ENCODE data around the gene VASN.

Gene VASN

GRCh38 chr16:4404247-4404966, 32.8 kb downstream of the VASN start:
- Histone ChIP-seq H3K27me3 (ENCODE audit: control insufficient read depth in 3 of 3, insufficient read depth in 3 of 3, low read depth in 1 of 3, low read length in 3 of 3) (no peaks in the 10 kb centered on the region), H3K36me3 (replicated peaks in 1 of 2; ENCODE audit: control insufficient read depth in 2 of 2, insufficient read depth in 2 of 2, low read length in 2 of 2) (peaks cover 0 to 5% of the 10 kb centered on the region in 2 donors), H3K4me3 (ENCODE audit: low read length in 2 of 2) (no peak overlapping the region), H2BK5ac (ENCODE audit: low read length) (peak overlapping the region; percentile 48), H3K18ac (ENCODE audit: low read length) (peak overlapping the region; percentile 34), H2AFZ (ENCODE audit: low read length) (no peak overlapping the region), H3K4ac (ENCODE audit: low read length) (no peak overlapping the region), H3K4me1 (ENCODE audit: control insufficient read depth in 2 of 2, insufficient read depth in 1 of 2, low read depth in 1 of 2, low read length in 2 of 2) (peaks cover 2 to 3% of the 10 kb centered on the region in 2 donors), H4K8ac (ENCODE audit: low read depth, low read length) (no peak overlapping the region), H2BK15ac (ENCODE audit: low read length) (peak overlapping the region; percentile 49), H4K91ac (ENCODE audit: low read depth, low read length, poor library complexity) (no peak overlapping the region), H3K14ac (ENCODE audit: low read length) (no peak overlapping the region), H3K27ac (replicated peaks; ENCODE audit: low read length) (no peak overlapping the region), H3K23ac (ENCODE audit: low read depth, low read length, poor library complexity) (peak overlapping the region; percentile 82), H2BK12ac (ENCODE audit: low read length) (no peak overlapping the region), H3K9ac (ENCODE audit: low read depth, low read length, poor library complexity) (peak overlapping the region; percentile 68), H2BK120ac (ENCODE audit: low read depth, low read length) (no peak overlapping the region), H2AK5ac (ENCODE audit: low read depth, low read length) (peak overlapping the region; percentile 71), H3K4me2 (ENCODE audit: insufficient read depth, low read length, poor library complexity, severe bottlenecking) (no peak overlapping the region), H3K9me3 (replicated peaks in 1 of 2; ENCODE audit: control insufficient read depth in 2 of 2, insufficient read depth in 1 of 2, low read depth in 1 of 2, low read length in 2 of 2) (no peaks in the 10 kb centered on the region), H3K79me1 (ENCODE audit: low read depth, low read length) (peaks cover 4% of the 10 kb centered on the region)
- WGBS, 2 donors (ENCODE audit: extremely low coverage in 2 of 2, insufficient read length in 2 of 2, insufficient replicate concordance in 1 of 2), result no CpG with 5 or more reads among the region's 20 CpGs
- no peak for DNase-seq (ENCODE audit: low spot score)

GRCh38 chr16:4404967-4405696, 33.5 kb downstream of the VASN start:
- no CpG with 5 or more reads among the region's 24 CpGs for WGBS, 2 donors (ENCODE audit: extremely low coverage in 2 of 2, insufficient read length in 2 of 2, insufficient replicate concordance in 1 of 2)
- no peak overlapping the region for H3K4me2 ChIP-seq (ENCODE audit: insufficient read depth, low read length, poor library complexity, severe bottlenecking)
- H3K9me3 ChIP-seq (replicated peaks in 1 of 2; ENCODE audit: control insufficient read depth in 2 of 2, insufficient read depth in 1 of 2, low read depth in 1 of 2, low read length in 2 of 2), result no peaks in the 10 kb centered on the region
- no peak overlapping the region for H2BK12ac ChIP-seq (ENCODE audit: low read length)
- peaks cover 2 to 3% of the 10 kb centered on the region in 2 donors for H3K4me1 ChIP-seq (ENCODE audit: control insufficient read depth in 2 of 2, insufficient read depth in 1 of 2, low read depth in 1 of 2, low read length in 2 of 2)
- no peak overlapping the region for H4K8ac ChIP-seq (ENCODE audit: low read depth, low read length)
- no peak for DNase-seq (ENCODE audit: low spot score)
- H4K91ac ChIP-seq (ENCODE audit: low read depth, low read length, poor library complexity), result no peak overlapping the region
- no peak overlapping the region for H3K4ac ChIP-seq (ENCODE audit: low read length)
- peaks cover 0 to 5% of the 10 kb centered on the region in 2 donors for H3K36me3 ChIP-seq (replicated peaks in 1 of 2; ENCODE audit: control insufficient read depth in 2 of 2, insufficient read depth in 2 of 2, low read length in 2 of 2)
- peak overlapping the region; percentile 49 for H2BK15ac ChIP-seq (ENCODE audit: low read length)
- peak overlapping the region; percentile 71 for H2AK5ac ChIP-seq (ENCODE audit: low read depth, low read length)
- no peak overlapping the region for H2AFZ ChIP-seq (ENCODE audit: low read length)
- peak overlapping the region; percentile 68 for H3K9ac ChIP-seq (ENCODE audit: low read depth, low read length, poor library complexity)
- H3K79me1 ChIP-seq (ENCODE audit: low read depth, low read length), result peaks cover 6% of the 10 kb centered on the region
- H3K14ac ChIP-seq (ENCODE audit: low read length), result no peak overlapping the region
- H2BK120ac ChIP-seq (ENCODE audit: low read depth, low read length), result no peak overlapping the region
- H3K27ac ChIP-seq (replicated peaks; ENCODE audit: low read length), result no peak overlapping the region
- no peaks in the 10 kb centered on the region for H3K27me3 ChIP-seq (ENCODE audit: control insufficient read depth in 3 of 3, insufficient read depth in 3 of 3, low read depth in 1 of 3, low read length in 3 of 3)
- H3K18ac ChIP-seq (ENCODE audit: low read length), result peak overlapping the region; percentile 34
- peak overlapping the region; percentile 82 for H3K23ac ChIP-seq (ENCODE audit: low read depth, low read length, poor library complexity)
- H2BK5ac ChIP-seq (ENCODE audit: low read length), result peak overlapping the region; percentile 48
- no peak overlapping the region for H3K4me3 ChIP-seq (ENCODE audit: low read length in 2 of 2)

GRCh38 chr16:4407543-4408322, 36.1 kb downstream of the VASN start:
- no peak overlapping the region for H3K4ac ChIP-seq (ENCODE audit: low read length)
- H3K4me1 ChIP-seq (ENCODE audit: control insufficient read depth in 2 of 2, insufficient read depth in 1 of 2, low read depth in 1 of 2, low read length in 2 of 2), result peaks cover 1 to 5% of the 10 kb centered on the region in 2 donors
- no peak overlapping the region for H3K18ac ChIP-seq (ENCODE audit: low read length)
- DNase-seq (ENCODE audit: low spot score), result no peak
- H2AK5ac ChIP-seq (ENCODE audit: low read depth, low read length), result no peak overlapping the region
- no peak overlapping the region for H2BK5ac ChIP-seq (ENCODE audit: low read length)
- no peak overlapping the region for H3K14ac ChIP-seq (ENCODE audit: low read length)
- H2BK15ac ChIP-seq (ENCODE audit: low read length), result no peak overlapping the region
- H2BK120ac ChIP-seq (ENCODE audit: low read depth, low read length), result no peak overlapping the region
- no peak overlapping the region for H3K27ac ChIP-seq (replicated peaks; ENCODE audit: low read length)
- H3K79me1 ChIP-seq (ENCODE audit: low read depth, low read length), result peaks cover 6% of the 10 kb centered on the region
- no peaks in the 10 kb centered on the region for H3K27me3 ChIP-seq (ENCODE audit: control insufficient read depth in 3 of 3, insufficient read depth in 3 of 3, low read depth in 1 of 3, low read length in 3 of 3)
- H3K9me3 ChIP-seq (replicated peaks in 1 of 2; ENCODE audit: control insufficient read depth in 2 of 2, insufficient read depth in 1 of 2, low read depth in 1 of 2, low read length in 2 of 2), result no peaks in the 10 kb centered on the region
- no peak overlapping the region for H4K91ac ChIP-seq (ENCODE audit: low read depth, low read length, poor library complexity)
- no CpG with 5 or more reads among the region's 22 CpGs for WGBS, 2 donors (ENCODE audit: extremely low coverage in 2 of 2, insufficient read length in 2 of 2, insufficient replicate concordance in 1 of 2)
- H3K4me3 ChIP-seq (ENCODE audit: low read length in 2 of 2), result no peak overlapping the region
- H3K36me3 ChIP-seq (replicated peaks in 1 of 2; ENCODE audit: control insufficient read depth in 2 of 2, insufficient read depth in 2 of 2, low read length in 2 of 2), result peaks cover 3 to 15% of the 10 kb centered on the region in 2 donors
- peak overlapping the region; percentile 12 for H3K9ac ChIP-seq (ENCODE audit: low read depth, low read length, poor library complexity)
- H2BK12ac ChIP-seq (ENCODE audit: low read length), result no peak overlapping the region
- H2AFZ ChIP-seq (ENCODE audit: low read length), result no peak overlapping the region
- H4K8ac ChIP-seq (ENCODE audit: low read depth, low read length), result no peak overlapping the region
- H3K4me2 ChIP-seq (ENCODE audit: insufficient read depth, low read length, poor library complexity, severe bottlenecking), result no peak overlapping the region
- no peak overlapping the region for H3K23ac ChIP-seq (ENCODE audit: low read depth, low read length, poor library complexity)

- no peak overlapping the region for H3K9ac ChIP-seq (ENCODE audit: low read depth, low read length, poor library complexity)
- peaks cover 3 to 17% of the 10 kb centered on the region in 2 donors for H3K36me3 ChIP-seq (replicated peaks in 1 of 2; ENCODE audit: control insufficient read depth in 2 of 2, insufficient read depth in 2 of 2, low read length in 2 of 2)
- no peak overlapping the region for H3K27ac ChIP-seq (replicated peaks; ENCODE audit: low read length)
- no peak overlapping the region for H4K91ac ChIP-seq (ENCODE audit: low read depth, low read length, poor library complexity)
- no peaks in the 10 kb centered on the region for H3K27me3 ChIP-seq (ENCODE audit: control insufficient read depth in 3 of 3, insufficient read depth in 3 of 3, low read depth in 1 of 3, low read length in 3 of 3)
- H3K4ac ChIP-seq (ENCODE audit: low read length), result no peak overlapping the region
- peaks cover 1 to 5% of the 10 kb centered on the region in 2 donors for H3K4me1 ChIP-seq (ENCODE audit: control insufficient read depth in 2 of 2, insufficient read depth in 1 of 2, low read depth in 1 of 2, low read length in 2 of 2)
- H2BK120ac ChIP-seq (ENCODE audit: low read depth, low read length), result no peak overlapping the region
- no peak overlapping the region for H2BK15ac ChIP-seq (ENCODE audit: low read length)
- peaks cover 6% of the 10 kb centered on the region for H3K79me1 ChIP-seq (ENCODE audit: low read depth, low read length)
- H3K18ac ChIP-seq (ENCODE audit: low read length), result no peak overlapping the region
- H2AFZ ChIP-seq (ENCODE audit: low read length), result no peak overlapping the region
- no peak overlapping the region for H2BK5ac ChIP-seq (ENCODE audit: low read length)
- no peak overlapping the region for H3K14ac ChIP-seq (ENCODE audit: low read length)
- H3K23ac ChIP-seq (ENCODE audit: low read depth, low read length, poor library complexity), result peak overlapping the region; percentile 80
- no peaks in the 10 kb centered on the region for H3K9me3 ChIP-seq (replicated peaks in 1 of 2; ENCODE audit: control insufficient read depth in 2 of 2, insufficient read depth in 1 of 2, low read depth in 1 of 2, low read length in 2 of 2)
- no peak overlapping the region for H2AK5ac ChIP-seq (ENCODE audit: low read depth, low read length)
- WGBS, 2 donors (ENCODE audit: extremely low coverage in 2 of 2, insufficient read length in 2 of 2, insufficient replicate concordance in 1 of 2), result no CpG with 5 or more reads among the region's 10 CpGs
- no peak overlapping the region for H3K4me3 ChIP-seq (ENCODE audit: low read length in 2 of 2)
- H2BK12ac ChIP-seq (ENCODE audit: low read length), result no peak overlapping the region
- no peak for DNase-seq (ENCODE audit: low spot score)
- no peak overlapping the region for H3K4me2 ChIP-seq (ENCODE audit: insufficient read depth, low read length, poor library complexity, severe bottlenecking)
- H4K8ac ChIP-seq (ENCODE audit: low read depth, low read length), result no peak overlapping the region
These were observed 36.7 kb downstream of the VASN start for GRCh38 chr16:4408323-4408690.
